Measurements from ENCODE around the gene CDC16. TPM values are rescaled to one million over a fixed set of nuclear protein-coding genes. Genes with fewer than 3 reads are reported as not detected.

Gene CDC16
- total RNA-seq, 2 experiments from 2014 or later: 23.1 to 48.7 TPM

GRCh38 chr13:114199954-114200353 lies 34.7 kb upstream of the CDC16 start:
- Histone ChIP-seq H3K36me3 (ENCODE audit: insufficient read depth, low read length) (no peaks in the 10 kb centered on the region), H3K79me2 (ENCODE audit: insufficient read depth, low read depth, low read length) (no peaks in the 10 kb centered on the region), H3K9me2 (ENCODE audit: insufficient read depth, low read length) (no peaks in the 10 kb centered on the region), H3K27ac (ENCODE audit: low read depth, low read length, poor library complexity, severe bottlenecking) (no peak overlapping the region), H3K4me1 (ENCODE audit: insufficient read depth, low read length, poor library complexity, severe bottlenecking) (no peaks in the 10 kb centered on the region), H4K20me1 (ENCODE audit: insufficient read depth, low read length) (no peaks in the 10 kb centered on the region), H3K9me3 (ENCODE audit: low read length) (no peaks in the 10 kb centered on the region), H3K4me2 (ENCODE audit: low read length) (no peak overlapping the region), H2AFZ (ENCODE audit: low read length) (no peak overlapping the region), H3K4me3 (ENCODE audit: low read depth, low read length, poor library complexity, severe bottlenecking) (no peak overlapping the region)
- POLR2A ChIA-PET: no interaction called here
- TF ChIP-seq EZH2phosphoT487 (IDR thresholded peaks at IDR 0.05; ENCODE audit: borderline replicate concordance, low read depth, low read length) (no peak), CTCF (conservative IDR thresholded peaks at IDR 0.05; ENCODE audit: low read length) (no peak)
- CTCF ChIA-PET (ENCODE audit: unreplicated experiment): no interaction called here
- no TSS peak for BruUV-seq (replicated peaks)
- intact Hi-C loops (cut with micrococcal nuclease; ENCODE audit: unreplicated experiment): no loop called here
- DNase-seq (ENCODE audit: low spot score): no peak

- H3K27ac ChIP-seq (ENCODE audit: low read depth, low read length, poor library complexity, severe bottlenecking): no peak overlapping the region
- H3K9me2 ChIP-seq (ENCODE audit: insufficient read depth, low read length): no peaks in the 10 kb centered on the region
- no peak overlapping the region for H3K4me3 ChIP-seq (ENCODE audit: low read depth, low read length, poor library complexity, severe bottlenecking)
- ChIA-PET POLR2A (no interaction called here), CTCF (ENCODE audit: unreplicated experiment) (no interaction called here)
- intact Hi-C loops (cut with micrococcal nuclease; ENCODE audit: unreplicated experiment): no loop called here
- TF ChIP-seq EZH2phosphoT487 (IDR thresholded peaks at IDR 0.05; ENCODE audit: borderline replicate concordance, low read depth, low read length) (no peak), CTCF (conservative IDR thresholded peaks at IDR 0.05; ENCODE audit: low read length) (no peak)
- H4K20me1 ChIP-seq (ENCODE audit: insufficient read depth, low read length): no peaks in the 10 kb centered on the region
- no peaks in the 10 kb centered on the region for H3K9me3 ChIP-seq (ENCODE audit: low read length)
- no peaks in the 10 kb centered on the region for H3K36me3 ChIP-seq (ENCODE audit: insufficient read depth, low read length)
- H2AFZ ChIP-seq (ENCODE audit: low read length): no peak overlapping the region
- H3K79me2 ChIP-seq (ENCODE audit: insufficient read depth, low read depth, low read length): no peaks in the 10 kb centered on the region
- DNase-seq (ENCODE audit: low spot score): no peak
- no peaks in the 10 kb centered on the region for H3K4me1 ChIP-seq (ENCODE audit: insufficient read depth, low read length, poor library complexity, severe bottlenecking)
- H3K4me2 ChIP-seq (ENCODE audit: low read length): no peak overlapping the region
- no TSS peak for BruUV-seq (replicated peaks)
Measured at GRCh38 chr13:114200399-114200911, 34.2 kb upstream of the CDC16 start.

- Histone ChIP-seq H2AFZ (ENCODE audit: low read length) (no peak overlapping the region), H3K9me3 (ENCODE audit: low read length) (no peaks in the 10 kb centered on the region), H3K36me3 (ENCODE audit: insufficient read depth, low read length) (no peaks in the 10 kb centered on the region), H3K9me2 (ENCODE audit: insufficient read depth, low read length) (no peaks in the 10 kb centered on the region), H3K4me3 (ENCODE audit: low read depth, low read length, poor library complexity, severe bottlenecking) (no peak overlapping the region), H4K20me1 (ENCODE audit: insufficient read depth, low read length) (no peaks in the 10 kb centered on the region), H3K79me2 (ENCODE audit: insufficient read depth, low read depth, low read length) (no peaks in the 10 kb centered on the region), H3K4me1 (ENCODE audit: insufficient read depth, low read length, poor library complexity, severe bottlenecking) (no peaks in the 10 kb centered on the region), H3K4me2 (ENCODE audit: low read length) (no peak overlapping the region), H3K27ac (ENCODE audit: low read depth, low read length, poor library complexity, severe bottlenecking) (no peak overlapping the region)
- DNase-seq (ENCODE audit: low spot score): no peak
- no TSS peak for BruUV-seq (replicated peaks)
- ChIA-PET POLR2A (interaction anchor here (1.2 kb wide), 1 partner anchor 16 kb away, joined by 4 read pairs; no protein-coding TSS in a partner anchor), CTCF (ENCODE audit: unreplicated experiment) (no interaction called here)
- TF ChIP-seq CTCF (conservative IDR thresholded peaks at IDR 0.05; ENCODE audit: low read length) (no peak), EZH2phosphoT487 (IDR thresholded peaks at IDR 0.05; ENCODE audit: borderline replicate concordance, low read depth, low read length) (no peak)
- intact Hi-C loops (cut with micrococcal nuclease; ENCODE audit: unreplicated experiment): no loop called here
Measured at GRCh38 chr13:114202581-114202980, 32.1 kb upstream of the CDC16 start.
